Esophagus muscularis mucosa (tissue), 3 donors: ENCODE results near the gene UBE2L3.

ENCODE experiments used
- POLR2A ChIP-seq: fragments of 450-650 bp; IDR thresholded peaks from one replicate; pipeline ENCODE4 v1.6.1; 2017; ENCODE audit warnings: antibody characterized with exemption, moderate library complexity, mild to moderate bottlenecking, low read depth
- POLR2AphosphoS5 ChIP-seq, 2 donors: sonication (generic); formaldehyde crosslinking; IDR thresholded peaks; one replicate each; pipeline ENCODE4 v1.6.1; 2017; ENCODE audit warnings: antibody characterized with exemption in 2 of 2
- TF ChIP-seq, protein P1 (sequence below), 3 experiments: fragments of 200-600 bp in 2 of 3; fragments of 450-650 bp in 1 of 3; sonication (generic) in 2 of 3; IDR thresholded peaks; one replicate each; pipeline ENCODE4 v1.5.1; 2017 to 2019; ENCODE audit warnings: antibody characterized with exemption in 3 of 3, mild to moderate bottlenecking in 2 of 3, moderate library complexity in 1 of 3

DNA sequence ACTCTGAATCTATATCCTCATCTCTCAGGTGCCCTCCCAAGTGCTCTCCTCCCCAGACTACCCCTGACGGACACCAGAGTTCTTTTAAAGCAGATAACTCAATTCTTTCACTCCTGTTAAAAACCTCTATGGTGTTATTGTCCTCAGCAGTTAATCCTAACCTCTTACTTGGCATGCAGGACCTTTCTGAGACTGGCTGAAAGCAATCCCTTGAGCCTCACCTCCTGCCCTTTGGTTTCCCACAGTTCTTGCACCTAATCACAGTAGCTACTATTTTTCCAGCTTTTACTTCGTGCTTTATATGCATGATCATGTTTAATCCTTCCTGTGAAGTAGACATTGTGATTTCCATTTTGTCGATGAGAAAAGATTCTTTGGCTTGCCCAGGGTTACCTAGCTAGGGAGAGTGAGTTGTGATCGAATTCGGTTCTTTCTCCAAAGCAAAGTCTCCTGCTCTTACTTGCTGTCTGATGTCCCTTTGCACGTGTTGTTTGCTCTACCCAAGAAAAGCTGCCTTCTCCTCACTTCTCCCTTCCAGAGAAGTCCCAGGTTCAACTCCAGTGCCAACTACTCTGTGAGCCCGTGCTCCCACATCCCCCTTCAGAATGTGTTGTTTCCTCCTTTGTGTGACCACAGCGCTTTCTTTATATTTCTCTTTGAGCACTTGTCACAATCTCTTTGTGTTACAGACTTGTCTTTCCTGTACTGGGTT is 2.1 kb downstream of the UBE2L3 start:
- TF ChIP-seq POLR2A (no peak), POLR2AphosphoS5 (IDR thresholded peaks at IDR 0.05) (no peak)
- TF ChIP-seq, protein P1, sequence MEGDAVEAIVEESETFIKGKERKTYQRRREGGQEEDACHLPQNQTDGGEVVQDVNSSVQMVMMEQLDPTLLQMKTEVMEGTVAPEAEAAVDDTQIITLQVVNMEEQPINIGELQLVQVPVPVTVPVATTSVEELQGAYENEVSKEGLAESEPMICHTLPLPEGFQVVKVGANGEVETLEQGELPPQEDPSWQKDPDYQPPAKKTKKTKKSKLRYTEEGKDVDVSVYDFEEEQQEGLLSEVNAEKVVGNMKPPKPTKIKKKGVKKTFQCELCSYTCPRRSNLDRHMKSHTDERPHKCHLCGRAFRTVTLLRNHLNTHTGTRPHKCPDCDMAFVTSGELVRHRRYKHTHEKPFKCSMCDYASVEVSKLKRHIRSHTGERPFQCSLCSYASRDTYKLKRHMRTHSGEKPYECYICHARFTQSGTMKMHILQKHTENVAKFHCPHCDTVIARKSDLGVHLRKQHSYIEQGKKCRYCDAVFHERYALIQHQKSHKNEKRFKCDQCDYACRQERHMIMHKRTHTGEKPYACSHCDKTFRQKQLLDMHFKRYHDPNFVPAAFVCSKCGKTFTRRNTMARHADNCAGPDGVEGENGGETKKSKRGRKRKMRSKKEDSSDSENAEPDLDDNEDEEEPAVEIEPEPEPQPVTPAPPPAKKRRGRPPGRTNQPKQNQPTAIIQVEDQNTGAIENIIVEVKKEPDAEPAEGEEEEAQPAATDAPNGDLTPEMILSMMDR (IDR thresholded peaks at IDR 0.05) = no peak
